Left forelimb (tissue), 1 donor: ENCODE data around the gene ZBTB17.
"Not testable (repeated sequence)": the region's sequence is repeated elsewhere in the genome, so short reads cannot be mapped to it uniquely, and the experiment has no call there.

Experiments
- DNase-seq: peaks from one replicate; pipeline ENCODE4 v3.0.0-alpha.2; 2018; ENCODE audit warnings: low spot score

Gene ZBTB17

GRCh38 chr1:16011936-16012589, 36.2 kb upstream of the ZBTB17 start:
- no peak for DNase-seq

GRCh38 chr1:16010837-16011236, 34.9 kb upstream of the ZBTB17 start:
- no peak for DNase-seq

GRCh38 chr1:16009678-16010077, 33.8 kb upstream of the ZBTB17 start:
- DNase-seq: no peak

DNA sequence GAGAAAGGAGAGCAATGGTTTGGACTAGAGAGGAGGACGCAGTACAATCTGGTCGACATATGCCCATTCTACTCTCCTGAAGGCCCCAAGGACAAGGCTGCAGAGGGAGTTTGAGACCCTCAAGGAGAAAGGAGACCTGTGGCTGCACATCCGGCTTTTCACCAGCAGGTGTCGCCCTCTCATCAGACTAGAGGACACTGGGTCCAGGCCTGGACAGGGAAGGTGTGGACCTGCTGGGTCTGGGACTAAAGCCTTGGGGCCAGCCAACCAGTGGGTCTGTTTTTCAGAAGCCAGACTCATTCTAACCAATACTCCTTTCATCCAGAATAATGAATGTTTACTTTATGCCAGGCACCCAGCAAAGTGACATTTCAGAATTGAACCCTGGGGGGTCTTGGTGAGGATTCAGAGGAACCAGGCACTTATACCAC, 33.1 kb upstream of the ZBTB17 start:
- peak; percentile 86 for DNase-seq

- DNase-seq: no peak
These were observed 31.9 kb upstream of the ZBTB17 start for GRCh38 chr1:16007671-16008341.

- no peak for DNase-seq
These were observed 30.9 kb upstream of the ZBTB17 start for GRCh38 chr1:16006552-16007485.

DNA sequence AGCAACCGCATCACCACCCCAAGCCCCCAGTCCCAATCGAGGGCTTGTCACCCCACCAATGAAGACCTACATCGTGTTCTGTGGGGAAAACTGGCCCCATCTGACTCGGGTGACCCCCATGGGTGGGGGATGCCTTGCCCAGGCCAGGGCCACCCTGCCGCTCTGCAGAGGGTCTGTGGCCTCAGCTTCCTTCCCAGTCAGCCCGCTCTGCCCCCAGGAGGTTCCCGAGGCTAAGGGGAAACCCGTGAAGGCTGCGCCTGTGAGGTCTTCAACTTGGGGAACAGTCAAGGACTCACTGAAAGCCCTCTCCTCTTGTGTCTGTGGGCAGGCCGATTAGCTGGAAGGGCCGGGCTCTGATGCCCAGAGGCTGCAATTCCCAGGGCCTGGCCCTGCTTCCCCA, 30.1 kb upstream of the ZBTB17 start:
- no peak for DNase-seq

GRCh38 chr1:16005597-16005996, 29.7 kb upstream of the ZBTB17 start:
- no peak for DNase-seq

- not testable (repeated sequence) for DNase-seq
These were observed 25.4 kb upstream of the ZBTB17 start for GRCh38 chr1:16001274-16001673.

DNA sequence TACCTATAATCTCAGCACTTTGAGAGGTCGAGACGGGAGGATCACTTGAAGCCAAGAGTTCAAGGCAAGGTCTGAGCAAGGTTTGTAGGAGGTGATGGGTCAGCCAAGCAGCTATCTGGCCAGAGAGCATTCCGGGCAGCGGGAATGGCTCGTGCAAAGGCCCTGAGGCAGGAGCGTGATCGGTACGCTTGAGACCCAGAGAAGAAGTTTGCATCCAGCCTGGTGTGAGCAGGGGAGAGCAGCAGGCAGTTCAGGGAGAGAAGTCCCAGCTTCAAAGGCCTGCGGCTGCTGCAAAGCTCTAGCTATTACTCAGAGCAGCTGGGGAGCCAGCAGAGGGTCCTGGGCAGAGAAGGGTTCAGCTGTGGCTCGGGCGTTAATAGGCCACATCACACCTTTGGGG, 23.0 kb upstream of the ZBTB17 start:
- no peak for DNase-seq

DNA sequence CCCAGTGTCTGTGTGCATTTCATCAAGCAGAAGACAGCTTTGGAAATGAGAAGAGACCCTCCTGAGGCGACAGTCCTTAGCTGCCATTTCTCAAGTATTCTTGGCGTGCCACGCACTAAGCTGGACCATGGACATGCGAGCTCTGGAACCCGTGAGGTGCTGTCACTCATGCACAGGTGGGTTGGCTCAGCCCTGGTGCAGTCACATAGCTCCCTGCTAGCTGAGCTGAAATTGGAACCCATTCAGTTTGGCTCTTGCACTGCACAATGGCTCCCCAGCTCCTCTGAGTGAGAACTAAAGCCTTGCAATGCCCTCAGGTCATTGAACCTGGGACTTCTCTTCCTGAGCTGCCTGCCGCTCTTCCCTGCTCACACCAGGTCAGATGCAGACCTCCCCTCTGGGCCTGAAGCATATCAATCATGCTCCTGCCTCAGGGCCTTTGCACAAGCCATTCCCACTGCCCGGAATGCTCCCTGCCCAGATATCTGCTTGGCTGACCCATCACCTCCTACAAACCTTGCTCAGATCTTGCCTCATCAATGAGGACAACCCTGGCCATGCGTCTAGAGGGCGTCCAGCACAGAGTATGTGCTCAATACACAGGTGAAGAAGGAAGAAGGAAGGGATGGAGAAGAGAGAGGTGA, 21.9 kb upstream of the ZBTB17 start:
- DNase-seq: no peak

- no peak for DNase-seq
These were observed 21.2 kb upstream of the ZBTB17 start for GRCh38 chr1:15997076-15997585.

GRCh38 chr1:15994590-15995351, 18.9 kb upstream of the ZBTB17 start:
- no peak for DNase-seq

- DNase-seq: no peak
These were observed 18.2 kb upstream of the ZBTB17 start for GRCh38 chr1:15994081-15994480.

- no peak for DNase-seq
These were observed 17.8 kb upstream of the ZBTB17 start for GRCh38 chr1:15993666-15994065.

DNA sequence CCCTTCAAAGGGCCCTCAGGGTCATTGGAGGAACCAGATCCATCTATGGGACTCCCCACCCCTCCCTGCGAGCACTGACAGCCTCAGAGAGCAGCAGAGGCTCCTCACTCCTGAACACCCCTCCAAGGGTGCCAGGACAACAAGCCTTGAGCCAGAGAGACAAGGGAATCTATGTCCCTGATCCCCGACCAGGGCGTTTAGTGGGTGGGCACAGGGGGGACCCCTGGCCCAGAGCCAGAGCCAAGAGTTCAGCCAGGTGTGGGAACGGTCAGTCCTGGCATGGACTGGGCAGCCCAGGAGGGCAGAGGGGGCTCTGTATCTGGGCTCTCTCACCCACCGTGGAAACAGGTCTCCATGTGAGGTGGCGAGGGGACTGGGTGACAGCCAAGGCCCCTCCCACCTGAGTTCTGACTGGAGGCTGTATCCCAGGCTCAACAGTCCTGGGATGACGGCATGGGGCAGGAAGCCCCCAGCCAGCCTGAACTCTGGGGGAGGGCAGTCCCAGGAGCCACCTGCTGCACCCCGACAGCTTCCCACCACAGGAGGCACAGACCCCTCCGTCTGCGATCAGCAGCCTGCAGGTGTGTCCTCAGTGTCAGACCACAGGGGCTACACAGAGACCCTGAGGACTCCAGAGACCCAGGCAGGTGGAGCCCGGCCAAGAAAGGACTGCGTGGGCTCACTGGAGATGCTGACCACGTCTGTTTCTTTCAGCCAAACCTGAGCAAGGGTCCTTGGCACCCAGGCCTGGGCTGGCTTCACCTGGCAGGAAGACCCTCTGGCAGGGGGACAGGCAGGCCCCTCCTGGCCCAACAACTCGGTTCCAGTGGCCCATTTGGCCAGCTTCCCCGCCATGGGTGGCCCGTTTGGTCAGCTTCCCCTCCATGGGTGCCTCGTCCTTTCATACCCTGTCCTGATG, 16.9 kb upstream of the ZBTB17 start:
- DNase-seq: no peak

- DNase-seq: no peak
These were observed 16.3 kb upstream of the ZBTB17 start for GRCh38 chr1:15992187-15992553.

- DNase-seq: no peak
These were observed 15.7 kb upstream of the ZBTB17 start for GRCh38 chr1:15991427-15992186.

GRCh38 chr1:15989776-15990175, 13.9 kb upstream of the ZBTB17 start:
- no peak for DNase-seq
